GM12801 (cell line): ENCODE measurements around the gene POLR2F.

Source experiments
- TF ChIP-seq, protein P1 (sequence below): IDR thresholded peaks from one replicate; pipeline ENCODE4 v1.5.1; 2011; ENCODE audit warnings: control low read depth; ENCODE audit not compliant: insufficient read length; ENCODE audit errors: extremely low read depth

Gene POLR2F

DNA sequence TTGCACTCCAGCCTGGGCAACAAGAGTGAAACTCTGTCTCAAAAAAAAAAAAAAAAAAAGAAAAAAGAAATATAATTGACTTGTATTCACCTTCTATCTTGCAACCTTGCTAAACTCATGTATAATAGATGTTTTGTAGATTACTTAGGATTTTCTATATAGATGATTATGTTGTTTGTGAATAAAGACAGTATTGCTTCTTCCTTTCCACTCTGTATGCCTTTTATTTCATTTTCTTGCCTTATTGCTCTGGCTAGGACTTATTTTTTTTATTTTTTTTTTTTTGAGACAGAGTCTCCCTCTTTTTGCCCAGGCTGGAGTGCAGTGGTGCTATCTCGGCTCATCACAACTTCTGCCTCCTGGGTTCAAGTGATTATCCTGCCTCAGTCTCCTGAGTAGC, 60.6 kb downstream of the POLR2F start:
- TF ChIP-seq, protein P1, sequence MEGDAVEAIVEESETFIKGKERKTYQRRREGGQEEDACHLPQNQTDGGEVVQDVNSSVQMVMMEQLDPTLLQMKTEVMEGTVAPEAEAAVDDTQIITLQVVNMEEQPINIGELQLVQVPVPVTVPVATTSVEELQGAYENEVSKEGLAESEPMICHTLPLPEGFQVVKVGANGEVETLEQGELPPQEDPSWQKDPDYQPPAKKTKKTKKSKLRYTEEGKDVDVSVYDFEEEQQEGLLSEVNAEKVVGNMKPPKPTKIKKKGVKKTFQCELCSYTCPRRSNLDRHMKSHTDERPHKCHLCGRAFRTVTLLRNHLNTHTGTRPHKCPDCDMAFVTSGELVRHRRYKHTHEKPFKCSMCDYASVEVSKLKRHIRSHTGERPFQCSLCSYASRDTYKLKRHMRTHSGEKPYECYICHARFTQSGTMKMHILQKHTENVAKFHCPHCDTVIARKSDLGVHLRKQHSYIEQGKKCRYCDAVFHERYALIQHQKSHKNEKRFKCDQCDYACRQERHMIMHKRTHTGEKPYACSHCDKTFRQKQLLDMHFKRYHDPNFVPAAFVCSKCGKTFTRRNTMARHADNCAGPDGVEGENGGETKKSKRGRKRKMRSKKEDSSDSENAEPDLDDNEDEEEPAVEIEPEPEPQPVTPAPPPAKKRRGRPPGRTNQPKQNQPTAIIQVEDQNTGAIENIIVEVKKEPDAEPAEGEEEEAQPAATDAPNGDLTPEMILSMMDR = no peak

DNA sequence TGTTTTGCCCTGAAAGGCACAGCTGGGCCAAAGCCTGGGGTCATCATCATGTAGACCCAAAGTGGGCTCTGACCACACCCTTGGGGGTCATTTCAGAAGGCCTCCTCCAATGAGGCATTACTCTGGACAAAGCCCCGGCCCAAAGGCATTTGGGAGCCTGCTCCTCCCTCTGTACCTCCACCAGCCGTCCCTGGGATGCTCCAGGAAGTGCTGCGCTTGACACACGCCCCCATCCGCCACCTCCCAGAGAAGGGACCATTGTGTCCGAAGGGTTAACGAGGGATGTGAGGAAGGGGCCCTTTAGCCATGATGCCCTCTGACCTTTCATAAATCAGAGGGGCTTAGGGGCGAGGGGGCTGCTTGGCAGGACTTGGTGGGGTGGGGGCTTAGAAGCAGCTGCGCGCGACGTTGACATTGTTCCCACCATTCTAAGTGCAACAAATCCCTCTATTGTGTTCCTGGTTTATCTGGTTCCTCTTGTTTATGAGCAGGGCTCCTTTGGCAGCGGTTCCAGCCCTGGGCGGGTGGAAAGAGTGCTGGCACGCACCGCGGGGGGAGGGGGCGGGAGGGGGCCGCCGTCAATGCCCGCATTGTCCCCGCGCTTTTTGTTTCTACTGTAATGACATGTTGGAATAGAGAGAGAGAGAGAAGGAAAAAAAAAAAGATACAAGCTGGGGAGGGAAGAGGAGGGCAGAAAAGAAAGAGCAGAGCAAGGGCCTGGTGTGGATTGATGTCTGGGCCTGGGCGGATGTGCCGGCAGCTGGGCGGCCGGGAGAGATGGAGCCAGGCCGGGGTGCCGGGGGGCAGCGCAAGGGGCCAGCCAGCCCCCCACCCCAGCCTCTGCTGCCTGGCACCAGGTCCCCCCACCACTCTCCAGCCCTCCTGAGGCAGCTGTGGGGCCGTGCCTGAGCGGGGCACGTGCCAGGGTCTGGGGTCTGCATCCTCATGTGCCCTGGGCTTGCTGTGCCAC, 63.0 kb downstream of the POLR2F start:
- TF ChIP-seq, protein P1 = no peak

DNA sequence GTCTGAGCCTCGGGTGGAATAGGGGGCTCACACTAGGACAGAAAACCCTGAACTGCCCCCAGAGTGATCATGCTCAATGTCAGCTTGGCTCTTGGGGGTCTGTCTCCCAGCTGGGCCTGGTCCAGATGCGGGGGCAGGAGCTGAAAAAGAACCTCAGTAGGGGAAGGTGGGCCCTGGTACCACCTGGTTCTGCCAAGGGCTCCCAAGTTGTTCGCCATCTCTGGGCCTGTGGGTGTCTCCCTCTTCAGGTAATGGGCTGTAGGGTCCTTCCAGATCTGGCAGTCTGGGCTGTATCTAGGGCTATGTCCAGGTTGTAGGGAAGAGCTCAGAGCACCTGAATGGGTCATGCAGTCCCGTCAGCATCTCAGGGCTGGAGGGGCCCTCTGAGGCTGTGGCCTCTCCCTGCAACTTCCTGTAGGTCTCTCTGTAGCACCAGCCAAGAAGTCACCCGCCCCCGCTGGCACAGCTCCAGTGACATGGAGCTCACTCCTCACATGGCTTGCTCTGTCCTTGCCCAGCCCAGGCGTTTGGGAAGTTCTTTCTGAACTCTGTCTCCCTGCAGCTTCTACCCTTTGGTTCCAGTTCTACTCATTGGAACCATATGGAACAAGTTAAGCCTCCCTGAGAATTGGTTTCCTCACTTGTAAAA, 63.9 kb downstream of the POLR2F start:
- TF ChIP-seq, protein P1 = no peak

DNA sequence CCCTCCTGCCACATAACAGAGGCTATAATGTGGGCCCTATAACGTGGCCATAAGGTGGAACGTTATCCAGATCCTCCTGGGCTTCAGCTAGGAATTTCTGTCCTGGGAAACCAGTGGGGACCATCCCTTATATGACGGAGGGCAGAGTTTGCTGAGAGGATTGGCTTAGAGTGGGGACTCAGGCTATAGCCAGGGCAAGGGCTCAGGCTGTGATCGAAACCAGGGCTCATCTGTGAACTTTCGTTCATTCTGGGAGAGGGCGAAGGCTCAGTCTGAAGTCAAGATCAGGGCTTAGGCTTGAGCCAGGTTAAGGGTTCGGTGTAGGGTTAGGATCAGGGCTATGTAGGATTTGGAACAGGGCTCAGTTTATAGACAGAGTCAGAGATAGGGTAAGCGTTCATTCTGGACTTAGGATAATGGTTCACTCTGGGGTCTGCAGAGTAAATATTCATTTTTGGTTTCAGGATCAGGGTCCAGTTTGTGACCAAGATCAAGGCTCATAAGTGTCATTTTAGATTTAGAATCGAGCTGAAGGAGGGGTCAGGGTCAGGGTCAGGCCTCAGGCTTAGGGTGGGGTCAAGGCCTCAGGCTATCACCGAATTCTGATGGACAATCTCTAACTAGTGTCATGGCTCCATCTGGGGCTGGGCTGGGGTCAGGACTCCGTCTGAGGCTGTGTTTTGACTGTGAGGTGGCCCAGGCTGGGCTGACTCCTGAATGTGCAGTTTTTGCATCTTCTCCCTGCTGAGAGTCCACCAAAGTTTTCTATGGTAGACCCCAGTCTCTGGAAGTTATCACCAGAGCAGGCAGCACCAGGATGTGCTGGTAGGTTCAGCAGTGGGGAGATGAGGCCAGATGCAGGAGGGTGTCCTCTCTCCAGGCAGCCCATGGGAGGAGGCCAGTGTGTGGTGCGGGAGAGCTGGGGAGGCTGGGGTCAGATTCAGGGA, 64.7 kb downstream of the POLR2F start:
- TF ChIP-seq, protein P1 = no peak
